ENCODE results near the gene CTIF.

DNA sequence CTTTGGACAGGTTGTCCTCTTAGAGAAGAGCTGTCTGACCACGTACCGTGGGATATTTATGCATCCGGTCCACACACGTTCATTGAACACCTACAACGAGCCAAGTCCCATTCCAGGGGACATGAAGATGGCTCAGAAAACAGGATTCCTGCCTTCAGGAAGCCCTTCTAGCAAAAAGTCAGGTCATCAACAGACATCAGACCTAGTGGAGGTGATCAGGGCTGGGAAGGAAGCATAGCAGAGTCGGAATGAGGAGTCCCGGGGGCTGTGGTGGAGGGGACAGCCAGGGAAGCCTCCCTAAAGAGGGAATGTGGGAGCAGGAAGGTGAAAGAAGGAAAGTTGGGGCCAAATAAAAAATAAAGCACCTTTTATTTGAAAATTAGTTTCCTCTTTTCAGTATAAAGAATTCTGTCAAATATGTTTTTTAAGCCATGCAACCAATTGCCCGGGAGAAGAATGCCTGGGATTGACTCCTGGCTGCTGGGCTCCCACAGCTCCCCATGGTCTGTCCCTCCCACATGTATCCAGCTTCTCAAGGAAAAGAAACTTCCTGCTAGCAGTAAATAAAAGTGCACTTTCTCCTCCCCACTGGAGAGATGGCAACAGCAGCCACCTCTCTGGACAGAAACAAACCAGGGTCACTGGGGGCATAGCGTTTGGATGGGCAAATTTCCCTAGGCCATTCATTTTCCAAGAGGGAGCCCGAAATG, 267.1 kb downstream of the CTIF start:
- TF ChIP-seq NANOG (IDR thresholded peaks at IDR 0.05; ENCODE audit: borderline replicate concordance) (no peak), EZH2 (IDR thresholded peaks at IDR 0.05; ENCODE audit: low read depth, unreplicated experiment) (no peak), CTCF (conservative IDR thresholded peaks at IDR 0.05; ENCODE audit: low read depth in 2 of 2) (no peak), POLR2AphosphoS5 (IDR thresholded peaks at IDR 0.05; ENCODE audit: low read depth) (no peak), JUNB (IDR thresholded peaks at IDR 0.05; ENCODE audit: unreplicated experiment) (no peak), ZNF114 (CRISPR knock-in tag; IDR thresholded peaks at IDR 0.05) (no peak)
- TF ChIP-seq, protein P1, sequence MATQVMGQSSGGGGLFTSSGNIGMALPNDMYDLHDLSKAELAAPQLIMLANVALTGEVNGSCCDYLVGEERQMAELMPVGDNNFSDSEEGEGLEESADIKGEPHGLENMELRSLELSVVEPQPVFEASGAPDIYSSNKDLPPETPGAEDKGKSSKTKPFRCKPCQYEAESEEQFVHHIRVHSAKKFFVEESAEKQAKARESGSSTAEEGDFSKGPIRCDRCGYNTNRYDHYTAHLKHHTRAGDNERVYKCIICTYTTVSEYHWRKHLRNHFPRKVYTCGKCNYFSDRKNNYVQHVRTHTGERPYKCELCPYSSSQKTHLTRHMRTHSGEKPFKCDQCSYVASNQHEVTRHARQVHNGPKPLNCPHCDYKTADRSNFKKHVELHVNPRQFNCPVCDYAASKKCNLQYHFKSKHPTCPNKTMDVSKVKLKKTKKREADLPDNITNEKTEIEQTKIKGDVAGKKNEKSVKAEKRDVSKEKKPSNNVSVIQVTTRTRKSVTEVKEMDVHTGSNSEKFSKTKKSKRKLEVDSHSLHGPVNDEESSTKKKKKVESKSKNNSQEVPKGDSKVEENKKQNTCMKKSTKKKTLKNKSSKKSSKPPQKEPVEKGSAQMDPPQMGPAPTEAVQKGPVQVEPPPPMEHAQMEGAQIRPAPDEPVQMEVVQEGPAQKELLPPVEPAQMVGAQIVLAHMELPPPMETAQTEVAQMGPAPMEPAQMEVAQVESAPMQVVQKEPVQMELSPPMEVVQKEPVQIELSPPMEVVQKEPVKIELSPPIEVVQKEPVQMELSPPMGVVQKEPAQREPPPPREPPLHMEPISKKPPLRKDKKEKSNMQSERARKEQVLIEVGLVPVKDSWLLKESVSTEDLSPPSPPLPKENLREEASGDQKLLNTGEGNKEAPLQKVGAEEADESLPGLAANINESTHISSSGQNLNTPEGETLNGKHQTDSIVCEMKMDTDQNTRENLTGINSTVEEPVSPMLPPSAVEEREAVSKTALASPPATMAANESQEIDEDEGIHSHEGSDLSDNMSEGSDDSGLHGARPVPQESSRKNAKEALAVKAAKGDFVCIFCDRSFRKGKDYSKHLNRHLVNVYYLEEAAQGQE (IDR thresholded peaks at IDR 0.05; ENCODE audit: unreplicated experiment) = no peak
